ENCODE results near the gene RNF212. TPM values are rescaled to one million over a fixed set of nuclear protein-coding genes. Genes with fewer than 3 reads are reported as not detected.

The RNF212 gene
- total RNA-seq, 1 donor from 2014 or later, result 7.9 TPM

DNA sequence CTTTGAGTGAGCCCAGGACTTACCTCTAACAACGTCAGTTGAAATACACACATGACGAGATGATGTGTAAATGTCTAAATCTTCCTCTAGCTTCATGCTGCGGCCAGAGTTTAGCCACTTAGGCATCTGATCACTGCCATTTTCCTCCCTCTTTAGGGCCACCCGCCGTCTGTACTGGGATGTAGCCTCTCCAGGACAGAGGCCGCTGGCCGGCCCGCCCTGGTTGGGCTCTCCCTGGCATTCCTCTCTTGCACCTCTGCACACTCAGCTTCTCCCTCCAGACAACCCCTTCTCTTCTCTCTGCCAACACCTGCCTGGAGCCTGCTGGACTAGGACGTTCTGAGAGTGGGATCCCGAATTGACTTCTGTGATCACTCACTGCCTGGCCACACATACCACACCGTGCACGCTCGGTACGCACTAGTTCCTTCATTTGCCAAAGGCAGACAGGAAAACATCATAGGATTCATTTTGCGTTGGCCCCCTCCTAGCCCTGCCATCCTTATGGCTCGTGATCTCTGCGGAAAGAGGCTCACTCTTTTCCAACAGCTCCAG, 33.6 kb downstream of the RNF212 start:
- TF ChIP-seq POLR2AphosphoS5 (IDR thresholded peaks at IDR 0.05; ENCODE audit: insufficient read depth in 1 of 2, low read depth in 1 of 2) (no peak), POLR2A (IDR thresholded peaks at IDR 0.05) (no peak)

DNA sequence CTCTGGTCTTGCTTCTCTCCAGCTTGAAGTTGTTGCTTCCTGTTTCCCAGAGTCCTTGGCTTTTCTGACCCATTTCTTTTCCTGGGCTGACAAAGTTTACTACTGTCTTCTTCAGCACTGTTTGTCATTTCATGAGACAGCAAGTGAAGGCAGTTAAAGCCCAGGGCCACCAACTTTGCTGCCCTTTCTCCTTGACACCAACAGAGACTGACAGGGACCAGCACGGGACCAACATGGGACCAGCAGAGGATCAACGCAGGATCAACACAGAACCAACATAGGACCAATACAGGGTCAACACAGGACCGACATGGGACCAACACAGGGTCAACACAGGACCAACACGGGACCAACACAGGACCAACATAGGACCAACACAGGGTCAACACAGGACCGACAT, 34.9 kb downstream of the RNF212 start:
- TF ChIP-seq POLR2A (IDR thresholded peaks at IDR 0.05), result no peak
- no peak for TF ChIP-seq POLR2AphosphoS5 (IDR thresholded peaks at IDR 0.05; ENCODE audit: insufficient read depth in 1 of 2, low read depth in 1 of 2)
- TF ChIP-seq, protein P1, sequence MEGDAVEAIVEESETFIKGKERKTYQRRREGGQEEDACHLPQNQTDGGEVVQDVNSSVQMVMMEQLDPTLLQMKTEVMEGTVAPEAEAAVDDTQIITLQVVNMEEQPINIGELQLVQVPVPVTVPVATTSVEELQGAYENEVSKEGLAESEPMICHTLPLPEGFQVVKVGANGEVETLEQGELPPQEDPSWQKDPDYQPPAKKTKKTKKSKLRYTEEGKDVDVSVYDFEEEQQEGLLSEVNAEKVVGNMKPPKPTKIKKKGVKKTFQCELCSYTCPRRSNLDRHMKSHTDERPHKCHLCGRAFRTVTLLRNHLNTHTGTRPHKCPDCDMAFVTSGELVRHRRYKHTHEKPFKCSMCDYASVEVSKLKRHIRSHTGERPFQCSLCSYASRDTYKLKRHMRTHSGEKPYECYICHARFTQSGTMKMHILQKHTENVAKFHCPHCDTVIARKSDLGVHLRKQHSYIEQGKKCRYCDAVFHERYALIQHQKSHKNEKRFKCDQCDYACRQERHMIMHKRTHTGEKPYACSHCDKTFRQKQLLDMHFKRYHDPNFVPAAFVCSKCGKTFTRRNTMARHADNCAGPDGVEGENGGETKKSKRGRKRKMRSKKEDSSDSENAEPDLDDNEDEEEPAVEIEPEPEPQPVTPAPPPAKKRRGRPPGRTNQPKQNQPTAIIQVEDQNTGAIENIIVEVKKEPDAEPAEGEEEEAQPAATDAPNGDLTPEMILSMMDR (IDR thresholded peaks at IDR 0.05), result no peak
- Histone ChIP-seq H3K4me3 (no peak overlapping the region), H3K9me3 (no peaks in the 10 kb centered on the region), H3K27ac (no peak overlapping the region), H3K4me1 (peaks cover 18% of the 10 kb centered on the region), H3K36me3 (no peaks in the 10 kb centered on the region), H3K27me3 (no peaks in the 10 kb centered on the region)
- peak in 1 of 2 donors; percentile 72 for DNase-seq (ENCODE audit: extremely low spot score in 2 of 2)
- intact Hi-C loops (cut with DNase I), result no loop called here

More for the DNA sequence above, 33.6 kb downstream of the RNF212 start:
- DNase-seq (ENCODE audit: extremely low spot score in 2 of 2), result peak in 1 of 2 donors; percentile 81
- Histone ChIP-seq H3K4me3 (no peak overlapping the region), H3K4me1 (peaks cover 18% of the 10 kb centered on the region), H3K27me3 (no peaks in the 10 kb centered on the region), H3K27ac (no peak overlapping the region), H3K36me3 (no peaks in the 10 kb centered on the region), H3K9me3 (no peaks in the 10 kb centered on the region)
- intact Hi-C loops (cut with DNase I), result no loop called here

DNA sequence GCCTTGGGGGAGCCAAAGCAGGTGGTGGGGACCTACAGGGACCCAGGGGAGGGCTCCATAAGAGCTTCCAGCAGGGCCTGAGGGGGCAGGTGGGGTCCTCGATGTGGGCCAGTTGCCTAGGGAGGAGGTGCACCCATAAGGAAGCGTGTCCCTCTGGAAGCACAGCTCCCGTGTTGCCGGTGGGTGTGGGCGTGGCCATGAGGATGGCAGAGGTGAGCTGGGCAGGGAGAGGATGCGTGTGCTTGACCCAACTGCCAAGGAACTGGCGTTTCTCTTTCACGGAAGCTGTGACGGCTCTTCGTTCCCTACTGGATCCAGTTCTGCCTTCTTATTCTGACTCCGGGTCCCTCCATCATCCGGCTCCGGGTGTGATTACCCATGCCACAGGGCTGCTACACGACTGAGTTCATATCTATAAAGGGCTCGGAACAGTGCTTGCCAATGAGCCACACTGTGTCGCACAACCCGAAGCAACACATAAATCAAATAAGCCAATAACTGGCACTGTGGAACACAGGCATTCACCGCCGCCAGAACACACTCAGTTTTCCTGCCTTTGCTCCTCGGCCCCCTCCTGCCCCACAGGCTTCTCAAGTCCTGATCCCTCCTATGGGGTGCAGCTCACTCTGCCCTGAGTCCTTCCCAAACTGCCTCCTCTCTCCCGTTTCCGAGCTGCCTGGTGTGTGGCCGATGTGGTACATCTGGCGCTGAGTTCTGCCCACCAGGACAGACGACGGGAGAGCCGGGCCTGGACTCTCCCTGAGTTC, 35.5 kb downstream of the RNF212 start:
- H3K36me3 ChIP-seq, result no peaks in the 10 kb centered on the region
- no peak for DNase-seq (ENCODE audit: extremely low spot score in 2 of 2)
- H3K27me3 ChIP-seq, result no peaks in the 10 kb centered on the region
- H3K4me1 ChIP-seq, result peaks cover 17% of the 10 kb centered on the region
- TF ChIP-seq, protein P1 (IDR thresholded peaks at IDR 0.05), result no peak
- TF ChIP-seq POLR2AphosphoS5 (IDR thresholded peaks at IDR 0.05; ENCODE audit: insufficient read depth in 1 of 2, low read depth in 1 of 2), result no peak
- TF ChIP-seq POLR2A (IDR thresholded peaks at IDR 0.05), result no peak
- H3K4me3 ChIP-seq, result no peak overlapping the region
- H3K27ac ChIP-seq, result no peak overlapping the region
- H3K9me3 ChIP-seq, result no peaks in the 10 kb centered on the region
- intact Hi-C loops (cut with DNase I), result no loop called here

DNA sequence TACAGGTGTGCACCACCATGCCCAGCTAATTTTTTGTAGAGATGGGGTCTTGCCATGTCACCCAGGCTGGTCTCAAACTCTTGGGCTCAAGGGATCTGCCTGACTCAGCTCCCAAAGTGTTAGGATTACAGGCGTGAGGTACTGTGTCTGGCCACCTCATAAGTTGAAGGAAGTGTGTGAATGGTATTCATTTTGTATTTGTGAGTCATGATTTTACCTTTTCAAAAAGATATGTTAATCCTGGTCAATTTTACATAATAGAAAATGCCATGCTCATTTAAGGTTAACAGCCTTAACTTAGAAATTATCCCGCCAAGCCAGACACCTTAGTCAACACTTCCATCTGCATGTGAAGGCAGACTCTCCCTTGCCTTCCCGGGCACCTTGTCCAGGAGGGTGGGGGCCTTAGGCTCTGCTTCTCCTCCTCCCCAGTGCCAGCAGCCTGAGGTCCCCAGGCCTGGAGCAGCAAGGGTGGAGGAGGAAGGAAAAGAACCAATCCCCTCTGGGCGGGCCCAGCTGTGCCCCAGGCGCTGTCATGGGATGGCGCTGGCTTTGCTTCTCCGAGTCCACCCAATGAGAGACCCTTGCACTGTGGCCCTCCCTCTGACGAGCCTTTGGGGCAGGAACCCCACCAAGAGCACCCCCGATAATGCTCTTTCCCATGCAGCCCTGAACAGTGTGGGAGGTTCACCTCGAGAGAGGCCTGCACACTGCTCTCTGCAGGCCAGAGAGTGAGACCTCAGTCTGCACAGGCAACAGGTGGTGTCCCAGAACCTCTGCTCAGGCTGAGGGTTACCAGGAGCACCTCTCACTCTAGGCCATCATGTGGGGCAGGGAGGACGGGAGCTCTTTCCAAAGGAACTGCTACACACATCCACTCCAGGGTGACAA, 37.3 kb downstream of the RNF212 start:
- no peaks in the 10 kb centered on the region for H3K27me3 ChIP-seq
- no peak overlapping the region for H3K27ac ChIP-seq
- DNase-seq (ENCODE audit: extremely low spot score in 2 of 2), result no peak
- H3K9me3 ChIP-seq, result no peaks in the 10 kb centered on the region
- H3K4me1 ChIP-seq, result no peaks in the 10 kb centered on the region
- intact Hi-C loops (cut with DNase I), result no loop called here
- no peak overlapping the region for H3K4me3 ChIP-seq
- TF ChIP-seq, protein P1 (IDR thresholded peaks at IDR 0.05), result no peak
- no peak for TF ChIP-seq POLR2AphosphoS5 (IDR thresholded peaks at IDR 0.05; ENCODE audit: insufficient read depth in 1 of 2, low read depth in 1 of 2)
- TF ChIP-seq POLR2A (IDR thresholded peaks at IDR 0.05), result no peak
- H3K36me3 ChIP-seq, result no peaks in the 10 kb centered on the region

DNA sequence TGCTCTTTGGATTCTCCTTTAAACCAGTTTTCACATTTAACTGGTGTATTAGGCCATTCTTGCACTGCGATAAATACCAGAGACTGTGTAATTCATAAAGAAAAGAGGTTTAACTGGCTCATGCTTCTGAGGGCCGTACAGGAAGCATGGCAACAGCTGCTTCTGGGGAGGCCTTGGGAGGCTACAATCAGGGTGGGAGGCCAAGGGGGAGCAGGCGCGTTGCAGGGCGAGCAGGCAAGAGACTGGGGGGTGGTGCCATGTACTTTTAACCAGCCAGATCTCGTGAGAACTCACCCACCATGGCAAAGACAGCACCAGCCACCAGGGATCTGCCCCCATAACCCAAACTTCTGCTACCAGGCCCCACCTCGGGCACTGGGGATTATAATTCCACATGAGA, 38.1 kb downstream of the RNF212 start:
- intact Hi-C loops (cut with DNase I), result no loop called here
- Histone ChIP-seq H3K27ac (no peak overlapping the region), H3K9me3 (no peaks in the 10 kb centered on the region), H3K4me1 (no peaks in the 10 kb centered on the region), H3K27me3 (no peaks in the 10 kb centered on the region), H3K36me3 (no peaks in the 10 kb centered on the region), H3K4me3 (no peak overlapping the region)
- TF ChIP-seq POLR2AphosphoS5 (IDR thresholded peaks at IDR 0.05; ENCODE audit: insufficient read depth in 1 of 2, low read depth in 1 of 2), result no peak
- no peak for TF ChIP-seq POLR2A (IDR thresholded peaks at IDR 0.05)
- TF ChIP-seq, protein P1 (IDR thresholded peaks at IDR 0.05), result no peak
- no peak for DNase-seq (ENCODE audit: extremely low spot score in 2 of 2)
